H54 (cell line): ENCODE data around the gene HPCAL1.

Source experiments
- DNase-seq: peaks from one replicate; pipeline ENCODE4 v3.0.0; 2011; ENCODE audit warnings: low spot score, mixed read lengths; ENCODE audit not compliant: insufficient read length
- FAIRE-seq: peaks from 3 replicates; lab custom pipeline; 2011; peaks lifted over from hg19 to GRCh38; lab: Jason Lieb, UNC
- POLR2A ChIP-seq: IDR thresholded peaks from 2 replicates; pipeline ENCODE4 v1.6.1; 2011; ENCODE audit warnings: low read depth, mild to moderate bottlenecking, low read length

HPCAL1 gene

GRCh38 chr2:10342245-10342951, 39.7 kb downstream of the HPCAL1 start:
- FAIRE-seq, result no peak
- no peak for TF ChIP-seq POLR2A
- no peak for DNase-seq

DNA sequence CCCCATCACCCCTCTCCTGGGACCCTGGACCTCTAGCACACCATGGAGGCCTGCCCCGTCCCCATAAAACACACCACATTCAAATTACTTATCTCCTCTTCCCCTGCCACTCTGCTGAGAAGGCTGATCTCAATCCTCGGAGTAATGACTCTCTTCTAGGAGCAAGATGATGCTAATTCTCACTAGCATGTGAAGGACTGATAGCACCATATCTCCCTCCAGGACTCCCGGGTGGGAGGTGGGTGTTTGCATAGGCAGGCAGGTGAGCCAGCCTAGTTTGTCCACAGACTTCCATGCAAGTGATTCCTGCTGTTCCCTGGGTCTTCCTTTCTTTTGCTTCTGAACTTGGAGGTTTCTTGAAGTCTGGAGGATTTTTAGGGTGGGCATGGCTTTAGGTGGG, 40.5 kb downstream of the HPCAL1 start:
- TF ChIP-seq POLR2A, result no peak
- DNase-seq (no peak), FAIRE-seq (no peak)

DNA sequence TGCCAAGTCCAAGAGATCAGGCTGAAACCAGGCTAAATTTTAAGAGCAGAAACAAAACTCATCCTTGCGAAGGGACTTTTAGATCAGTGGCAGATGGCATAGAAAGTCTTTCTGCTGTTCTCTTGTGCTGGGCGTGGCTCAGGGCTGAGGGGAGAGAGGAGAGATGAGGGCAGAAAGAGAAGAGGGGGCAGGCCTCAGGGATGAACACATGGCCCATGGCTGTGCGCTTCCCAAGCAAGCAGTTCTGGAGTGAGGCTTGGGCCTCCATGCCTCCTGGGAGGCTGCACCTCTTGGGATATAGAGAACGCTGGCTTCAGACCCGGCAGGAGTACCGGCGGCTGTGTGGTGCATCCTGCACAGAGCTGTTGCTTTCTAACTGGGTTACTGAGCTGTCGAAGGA, 41.0 kb downstream of the HPCAL1 start:
- FAIRE-seq (no peak), DNase-seq (no peak)
- TF ChIP-seq POLR2A, result no peak

DNA sequence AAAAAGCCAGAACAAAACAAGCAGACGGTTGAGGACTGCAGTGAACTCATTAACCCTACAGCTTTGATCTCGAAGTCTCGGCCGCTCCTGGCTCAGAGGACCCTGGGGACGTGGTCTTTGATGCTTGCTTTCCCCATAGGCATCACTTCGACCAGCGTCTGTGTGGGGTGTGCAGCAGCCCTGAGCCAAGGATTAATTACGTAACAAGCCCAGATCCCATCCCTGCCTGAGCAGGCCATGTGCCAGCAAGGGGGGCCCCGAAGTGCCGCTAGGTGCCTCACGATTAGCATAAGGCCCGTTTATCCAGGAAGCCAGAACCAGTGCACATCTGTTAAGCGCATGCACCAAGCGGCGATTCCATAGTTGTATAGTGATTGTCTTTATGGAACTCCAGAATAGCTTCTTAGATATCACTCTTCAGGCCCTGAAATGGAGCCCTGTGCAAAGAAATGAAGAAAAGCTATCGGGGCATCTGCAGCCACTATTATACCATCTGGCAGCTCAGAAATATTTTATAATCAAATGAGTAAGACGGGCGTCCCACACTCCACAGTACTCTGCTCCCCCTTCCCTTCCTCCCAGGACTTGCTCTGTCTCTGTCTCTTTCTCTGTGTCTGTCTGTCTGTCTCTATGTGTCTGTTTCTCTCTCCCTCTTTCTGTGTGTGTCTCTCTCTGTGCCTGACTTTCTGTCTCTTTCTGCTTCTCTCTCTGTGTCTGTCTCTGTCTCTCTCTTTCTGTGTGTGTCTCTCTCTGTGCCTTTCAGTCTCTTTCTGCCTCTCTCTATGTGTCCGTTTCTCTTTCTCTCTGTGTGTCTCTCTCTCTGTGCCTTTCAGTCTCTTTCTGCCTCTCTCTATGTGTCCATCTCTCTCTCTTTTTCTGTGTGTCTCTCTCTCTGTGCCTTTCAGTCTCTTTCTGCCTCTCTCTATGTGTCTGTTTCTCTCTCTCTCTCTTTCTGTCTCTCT, 41.7 kb downstream of the HPCAL1 start:
- TF ChIP-seq POLR2A, result no peak
- DNase-seq, result no peak
- FAIRE-seq, result no peak

- no peak for FAIRE-seq
- no peak for DNase-seq
- no peak for TF ChIP-seq POLR2A
Observed at GRCh38 chr2:10345126-10345525, 42.4 kb downstream of the HPCAL1 start.

DNA sequence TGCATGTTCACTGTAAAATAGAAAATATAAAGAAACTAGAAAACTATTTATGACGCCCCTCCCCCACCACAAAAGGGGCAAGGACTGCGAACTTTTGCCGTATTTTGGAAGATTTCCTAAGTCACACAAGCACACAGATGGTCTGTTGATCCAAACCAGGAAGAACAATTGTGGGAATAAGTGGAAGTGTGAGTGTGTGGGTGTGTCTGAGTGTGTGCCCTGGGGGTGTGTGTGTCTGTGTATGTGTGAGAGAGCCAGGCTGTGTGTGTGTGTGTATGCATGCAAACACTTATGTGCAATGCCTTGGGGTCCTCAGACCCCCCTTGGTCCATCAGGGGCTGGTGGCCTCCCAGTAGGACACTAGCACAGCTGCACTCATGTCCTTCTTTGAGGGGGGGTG, 43.1 kb downstream of the HPCAL1 start:
- DNase-seq, result no peak
- no peak for FAIRE-seq
- no peak for TF ChIP-seq POLR2A

DNA sequence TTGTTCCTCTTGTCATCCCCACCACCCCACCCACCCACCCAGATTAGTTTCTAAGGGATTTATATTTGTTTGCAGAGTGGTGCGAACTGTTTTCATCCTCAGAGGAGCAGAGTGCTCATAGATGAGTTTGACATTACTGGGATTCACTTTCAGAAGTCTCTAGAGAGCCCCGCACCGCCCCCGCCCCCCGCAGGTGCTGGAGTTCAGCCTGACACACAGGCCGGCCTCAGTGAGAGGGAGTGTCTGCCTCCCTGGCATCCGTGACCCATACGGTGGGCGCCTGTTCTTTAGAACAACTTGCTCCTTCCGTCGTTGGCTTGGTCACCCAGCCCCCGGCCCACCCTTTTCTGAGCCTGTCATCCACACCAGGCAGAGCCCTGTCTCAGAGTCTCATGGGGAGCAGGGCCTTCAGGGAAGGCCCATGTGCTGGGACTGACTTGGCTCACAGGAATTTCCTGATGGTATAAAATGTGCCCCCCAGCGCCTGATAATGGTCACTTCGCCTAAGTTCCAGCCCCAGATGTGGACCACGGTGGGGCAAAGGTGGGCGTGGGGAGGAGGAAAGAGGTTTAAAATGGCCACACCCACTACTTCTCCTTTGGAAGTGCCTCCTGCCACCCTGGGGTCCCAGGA, 44.3 kb downstream of the HPCAL1 start:
- FAIRE-seq (no peak), DNase-seq (no peak)
- TF ChIP-seq POLR2A, result no peak

DNA sequence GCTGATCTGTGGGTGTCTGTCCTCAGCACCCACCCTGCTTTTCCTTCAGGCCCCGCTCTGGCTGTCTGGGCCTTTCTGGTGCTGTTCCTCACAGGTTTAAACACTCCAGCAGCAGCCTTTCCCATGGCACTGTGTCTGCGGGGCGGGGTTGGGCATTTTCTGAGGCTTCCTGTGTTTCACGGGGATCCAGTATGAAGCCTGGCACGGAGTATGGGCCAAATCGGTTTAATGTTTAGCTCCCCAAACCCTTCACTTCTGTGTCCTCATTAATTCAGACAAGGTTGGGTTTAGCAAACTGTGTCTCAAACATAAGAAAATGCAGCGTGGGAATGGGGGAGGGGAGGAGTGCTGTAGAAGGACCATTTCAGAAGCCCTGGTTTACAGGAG, 44.9 kb downstream of the HPCAL1 start:
- no peak for DNase-seq
- no peak for FAIRE-seq
- TF ChIP-seq POLR2A, result no peak

- DNase-seq (no peak), FAIRE-seq (no peak)
- TF ChIP-seq POLR2A, result no peak
Observed at GRCh38 chr2:10348891-10349290, 46.2 kb downstream of the HPCAL1 start.

DNA sequence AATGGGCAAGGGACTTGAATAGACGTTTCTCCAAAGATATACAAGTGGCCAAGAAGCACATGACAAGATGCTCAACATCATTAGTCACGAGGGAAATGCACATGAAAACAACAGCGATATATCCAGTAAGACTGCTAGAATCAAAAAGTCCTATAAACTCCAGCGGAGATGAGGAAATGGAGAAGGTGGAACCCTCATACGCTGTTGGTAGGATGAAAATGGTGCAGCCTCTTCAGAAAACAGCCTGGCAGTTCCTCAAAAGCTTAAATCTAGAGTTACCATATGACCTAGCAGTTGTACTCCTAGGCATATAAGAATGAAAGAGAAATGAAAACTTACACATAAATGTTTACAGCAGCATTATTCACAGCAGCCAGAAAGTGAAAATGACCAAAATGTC, 48.1 kb downstream of the HPCAL1 start:
- no peak for TF ChIP-seq POLR2A
- FAIRE-seq, result no peak

GRCh38 chr2:10352361-10352760, 49.7 kb downstream of the HPCAL1 start:
- DNase-seq (no peak), FAIRE-seq (no peak)
- TF ChIP-seq POLR2A, result no peak

More for the DNA sequence above, 48.1 kb downstream of the HPCAL1 start:
- no peak for DNase-seq

GRCh38 chr2:10352972-10353371, 50.3 kb downstream of the HPCAL1 start:
- no peak for DNase-seq
- FAIRE-seq, result no peak
- TF ChIP-seq POLR2A, result no peak

GRCh38 chr2:10353931-10354330, 51.2 kb downstream of the HPCAL1 start:
- FAIRE-seq, result no peak
- no peak for DNase-seq

DNA sequence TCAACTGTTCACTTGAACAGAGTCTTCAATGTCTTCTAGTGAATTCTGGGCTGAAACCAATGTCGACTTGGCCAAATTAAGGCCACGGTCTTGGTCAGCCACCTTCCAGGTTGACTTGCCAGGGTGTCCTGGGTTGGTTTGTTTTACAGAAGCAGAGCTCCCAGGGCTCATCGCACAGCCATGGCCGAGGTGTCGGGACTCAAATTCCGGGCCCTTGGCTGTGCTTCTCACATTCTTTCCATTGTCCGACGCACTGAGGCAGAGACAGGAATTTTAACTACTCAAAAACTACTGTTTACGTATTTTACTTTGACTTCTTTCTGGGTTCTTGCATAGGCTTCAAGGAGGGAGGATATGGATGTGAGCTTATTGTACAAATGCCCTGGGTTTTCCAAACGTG, 51.7 kb downstream of the HPCAL1 start:
- DNase-seq (no peak), FAIRE-seq (no peak)
- TF ChIP-seq POLR2A, result no peak

More at GRCh38 chr2:10353931-10354330, 51.2 kb downstream of the HPCAL1 start:
- no peak for TF ChIP-seq POLR2A
